NK-92 (cell line): ENCODE data around the gene ARHGAP9.
"Not testable (repeated sequence)": the region's sequence is repeated elsewhere in the genome, so short reads cannot be mapped to it uniquely, and the experiment has no call there.

ENCODE experiments used
- DNase-seq: peaks from one replicate; lab custom pipeline; 2025; ENCODE audit not compliant: unreplicated experiment; lab: John Stamatoyannopoulos, UW

Gene ARHGAP9

GRCh38 chr12:57459055-57459749, 20.5 kb downstream of the ARHGAP9 start:
- DNase-seq, result peak; percentile 62

GRCh38 chr12:57458665-57459054, 21.0 kb downstream of the ARHGAP9 start:
- DNase-seq, result no peak

- no peak for DNase-seq
Observed at GRCh38 chr12:57456737-57457490, 22.8 kb downstream of the ARHGAP9 start.

GRCh38 chr12:57456145-57456700, 23.4 kb downstream of the ARHGAP9 start:
- DNase-seq, result no peak

- DNase-seq, result no peak
Observed at GRCh38 chr12:57455374-57456144, 24.1 kb downstream of the ARHGAP9 start.

GRCh38 chr12:57454566-57455373, 24.9 kb downstream of the ARHGAP9 start, which contains the start of gene INHBE:
INHBE (plus strand) TSS chr12:57455307; CDS start chr12:57455537, 230 bp downstream.
- DNase-seq, result no peak

- no peak for DNase-seq
Observed at GRCh38 chr12:57454213-57454565, 25.5 kb downstream of the ARHGAP9 start.

GRCh38 chr12:57452937-57453509, 26.6 kb downstream of the ARHGAP9 start:
- no peak for DNase-seq

- DNase-seq, result no peak
Observed at GRCh38 chr12:57452181-57452936, 27.3 kb downstream of the ARHGAP9 start.

GRCh38 chr12:57451233-57451778, 28.4 kb downstream of the ARHGAP9 start:
- no peak for DNase-seq

- DNase-seq, result no peak
Observed at GRCh38 chr12:57450057-57450456, 29.6 kb downstream of the ARHGAP9 start.

GRCh38 chr12:57449375-57449774, 30.3 kb downstream of the ARHGAP9 start:
- no peak for DNase-seq

- DNase-seq, result no peak
Observed at GRCh38 chr12:57448669-57449068, 31.0 kb downstream of the ARHGAP9 start.

GRCh38 chr12:57446292-57446960, 33.2 kb downstream of the ARHGAP9 start:
- DNase-seq, result no peak

GRCh38 chr12:57444744-57445143, 34.9 kb downstream of the ARHGAP9 start:
- no peak for DNase-seq

- DNase-seq, result not testable (repeated sequence)
Observed at GRCh38 chr12:57444337-57444736, 35.3 kb downstream of the ARHGAP9 start.

- no peak for DNase-seq
Observed at GRCh38 chr12:57441846-57442427, 37.7 kb downstream of the ARHGAP9 start.

GRCh38 chr12:57441393-57441792, 38.3 kb downstream of the ARHGAP9 start:
- not testable (repeated sequence) for DNase-seq
